Common myeloid progenitor, CD34-positive (primary cell): ENCODE results near the gene CD209.

Source experiments
- CTCF ChIA-PET: fragments of 350-600 bp; sonication (Branson Sonifier 250); formaldehyde crosslinking; loops from one replicate; lab custom pipeline; 2021; ENCODE audit warnings: antibody characterized with exemption; lab: Charles Lee
- POLR2A ChIA-PET: fragments of 350-600 bp; sonication (Branson Sonifier 250); formaldehyde crosslinking; loops from one replicate; lab custom pipeline; 2021; ENCODE audit warnings: antibody characterized with exemption; lab: Charles Lee
- DNase-seq, 3 donors: peaks; one replicate each; pipeline versions ENCODE4 v3.0.0 to v3.0.0-alpha.2; 2013
- H3K27ac ChIP-seq, 2 experiments: 1 replicate in 1 of 2; 2 replicates in 1 of 2; pipeline ENCODE4 v1.7.0; 2013; ENCODE audit warnings: inconsistent platforms in 2 of 2, low read length in 2 of 2, mild to moderate bottlenecking in 2 of 2, low read depth in 1 of 2, moderate library complexity in 1 of 2; ENCODE audit not compliant: severe bottlenecking in 2 of 2, insufficient read depth in 1 of 2, poor library complexity in 1 of 2
- H3K27me3 ChIP-seq, 5 experiments: replicated peaks in 2 of 5; 1 replicate in 3 of 5; 2 replicates in 2 of 5; pipeline versions ENCODE4 v1.6.1 to v1.7.0; 2013; ENCODE audit warnings: low read length in 4 of 5, mild to moderate bottlenecking in 2 of 5, moderate library complexity in 2 of 5, inconsistent platforms in 1 of 5; ENCODE audit not compliant: insufficient read depth in 5 of 5, control insufficient read depth in 4 of 5
- H3K36me3 ChIP-seq, 4 experiments: 1 replicate in 2 of 4; 2 replicates in 2 of 4; pipeline versions ENCODE4 v1.6.1 to v1.7.0; 2013; ENCODE audit warnings: low read length in 3 of 4, control low read depth in 1 of 4, mild to moderate bottlenecking in 1 of 4; ENCODE audit not compliant: control insufficient read depth in 4 of 4, insufficient read depth in 4 of 4
- H3K4me1 ChIP-seq, 4 experiments: 1 replicate in 3 of 4; 2 replicates in 1 of 4; pipeline versions ENCODE4 v1.6.1 to v1.7.1; 2013; ENCODE audit warnings: low read length in 3 of 4, mild to moderate bottlenecking in 3 of 4, control low read depth in 1 of 4, inconsistent platforms in 1 of 4, moderate library complexity in 1 of 4; ENCODE audit not compliant: control insufficient read depth in 4 of 4, insufficient read depth in 4 of 4; ENCODE audit errors: control extremely low read depth in 1 of 4
- H3K4me3 ChIP-seq, 7 experiments: 1 replicate in 4 of 7; 2 replicates in 3 of 7; pipeline versions ENCODE4 v1.5.1 to v1.7.0; 2013; ENCODE audit warnings: mild to moderate bottlenecking in 7 of 7, low read length in 6 of 7, moderate library complexity in 6 of 7, inconsistent platforms in 2 of 7, low read depth in 2 of 7, control low read depth in 1 of 7; ENCODE audit not compliant: insufficient read depth in 4 of 7, control insufficient read depth in 1 of 7; ENCODE audit errors: extremely low read depth in 1 of 7
- H3K9me3 ChIP-seq, 5 experiments: 1 replicate in 4 of 5; 2 replicates in 1 of 5; pipeline versions ENCODE4 v1.6.1 to v1.7.1; 2013; ENCODE audit warnings: low read length in 4 of 5, mild to moderate bottlenecking in 2 of 5, inconsistent platforms in 1 of 5, low read depth in 1 of 5, moderate library complexity in 1 of 5; ENCODE audit not compliant: control insufficient read depth in 4 of 5, insufficient read depth in 2 of 5; ENCODE audit errors: control extremely low read depth in 1 of 5
- WGBS: methylation state at CpG from one replicate; pipeline ENCODE4 v1.1.5; 2013; ENCODE audit not compliant: insufficient coverage; 5-methylcytosine and 5-hydroxymethylcytosine counted together

The CD209 gene

DNA sequence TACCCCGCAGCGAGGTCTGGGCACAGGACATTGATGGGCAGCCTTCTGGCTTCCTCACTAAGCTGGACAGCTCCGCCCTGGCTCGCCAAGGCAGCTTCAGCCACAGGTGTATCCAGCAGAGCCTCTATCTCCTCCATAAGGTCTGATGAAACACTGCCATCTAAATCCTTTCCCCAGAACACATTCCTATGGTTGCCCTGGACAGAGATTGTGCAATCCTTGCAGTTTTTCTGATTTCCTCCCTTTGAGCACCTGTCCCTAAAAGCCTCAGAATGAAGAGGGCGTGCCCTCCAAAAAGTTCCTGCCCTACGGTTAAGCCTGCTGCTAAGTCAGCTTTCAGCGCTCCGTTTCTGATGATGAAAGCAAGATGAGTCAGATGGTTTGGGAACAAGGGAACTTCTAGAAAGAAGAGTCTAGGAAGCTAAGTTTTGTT is 36.7 kb upstream of the CD209 start:
- Histone ChIP-seq H3K36me3 (no peaks in the 10 kb centered on the region), H3K27me3 (peaks cover 3 to 53% (median 26%) of the 10 kb centered on the region in 5 experiments), H3K4me3 (no peak overlapping the region), H3K27ac (no peak overlapping the region), H3K9me3 (peaks cover 0 to 10% (median 3%) of the 10 kb centered on the region in 5 experiments), H3K4me1 (peaks cover 0 to 10% (median 4%) of the 10 kb centered on the region in 4 experiments)
- ChIA-PET CTCF (interaction anchor here (2.4 kb wide), 1 partner anchor 103 kb away, joined by 8 read pairs; the partner anchor contains the start of gene TRAPPC5), POLR2A (no interaction called here)
- WGBS: 67% methylated on average over 4 of the region's 8 CpGs
- peak in 2 of 3 donors; percentile 19 to 30 for DNase-seq

DNA sequence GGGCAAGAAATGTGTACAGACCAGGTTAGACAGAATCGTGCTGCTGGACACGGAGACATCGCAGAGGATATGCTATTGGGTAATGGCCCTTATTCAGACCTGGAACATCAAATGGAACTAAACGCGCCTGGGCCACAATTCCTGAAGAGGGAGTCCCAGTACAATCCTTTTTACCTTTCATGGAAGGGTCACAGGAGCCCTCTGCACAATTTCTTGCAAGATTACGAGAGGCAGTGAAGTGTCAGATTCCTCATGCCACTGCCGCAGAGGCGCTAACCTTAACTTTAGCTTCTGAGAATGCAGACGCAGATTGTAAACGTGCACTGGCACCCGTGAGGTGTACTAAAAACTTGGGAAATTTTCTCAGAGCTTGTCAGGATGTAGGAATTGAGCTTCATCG is 33.8 kb upstream of the CD209 start:
- ChIA-PET CTCF (interaction anchor here (1.1 kb wide), 1 partner anchor 11 kb away, joined by 3 read pairs; no protein-coding TSS in a partner anchor), POLR2A (interaction anchor here (0.6 kb wide), 1 partner anchor 1429 kb away, joined by 3 read pairs; no protein-coding TSS in a partner anchor)
- Histone ChIP-seq H3K9me3 (peaks cover 0 to 10% (median 3%) of the 10 kb centered on the region in 5 experiments), H3K4me1 (no peaks in the 10 kb centered on the region), H3K36me3 (no peaks in the 10 kb centered on the region), H3K27ac (no peak overlapping the region), H3K27me3 (peaks cover 0 to 30% (median 10%) of the 10 kb centered on the region in 5 experiments), H3K4me3 (no peak overlapping the region)
- no peak for DNase-seq
- 84% methylated on average over 12 of the region's 12 CpGs for WGBS

DNA sequence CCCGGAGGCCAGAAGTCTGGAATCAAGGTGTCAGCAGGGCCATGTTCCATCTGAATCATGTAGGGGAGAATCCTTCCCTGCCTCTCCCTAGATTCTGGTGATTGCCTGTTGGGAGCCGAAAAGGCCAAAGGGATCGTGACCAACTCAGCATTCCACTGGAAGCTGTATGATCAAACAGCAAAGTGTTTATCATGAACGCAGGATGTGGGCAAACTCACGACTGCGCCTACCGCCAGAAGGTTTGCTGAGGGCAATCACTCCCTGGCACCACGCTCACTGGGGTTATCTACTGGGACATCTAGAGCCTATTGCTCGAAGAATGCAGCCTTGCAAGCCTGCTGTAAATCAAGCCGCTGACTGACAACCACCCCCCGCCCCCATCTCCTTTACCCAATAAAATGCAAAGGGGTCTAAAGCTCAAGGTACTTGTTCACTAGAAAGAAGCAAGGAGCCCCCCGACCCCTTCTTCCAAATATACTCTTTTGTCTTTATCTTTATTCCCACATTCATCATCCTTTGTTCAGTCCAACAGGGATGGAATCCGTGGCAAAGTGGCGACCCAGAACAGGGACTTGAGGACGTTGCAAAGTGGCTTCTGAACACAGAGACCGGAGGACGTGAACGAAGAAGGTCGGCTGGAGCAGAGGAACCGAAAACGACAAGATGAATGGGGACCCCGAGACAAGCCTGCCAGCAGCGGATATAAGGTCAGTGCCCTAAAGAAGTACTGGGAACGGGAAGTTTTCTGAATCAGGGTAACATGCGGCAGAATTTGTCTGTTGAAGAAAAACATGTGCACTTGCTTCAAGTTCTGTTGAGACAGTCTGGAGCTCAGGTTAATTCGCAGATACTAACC is 32.5 kb upstream of the CD209 start:
- Histone ChIP-seq H3K4me1 (no peaks in the 10 kb centered on the region), H3K27me3 (peaks cover 0 to 24% (median 9%) of the 10 kb centered on the region in 5 experiments), H3K9me3 (peaks cover 0 to 10% (median 2%) of the 10 kb centered on the region in 5 experiments), H3K36me3 (no peaks in the 10 kb centered on the region), H3K4me3 (no peak overlapping the region), H3K27ac (no peak overlapping the region)
- CTCF ChIA-PET: interaction anchor here (1.1 kb wide), 1 partner anchor 9 kb away, joined by 3 read pairs; no protein-coding TSS in a partner anchor
- POLR2A ChIA-PET: interaction anchor here (0.7 kb wide), 1 partner anchor 35 kb away, joined by 6 read pairs; no protein-coding TSS in a partner anchor
- WGBS: 93% methylated on average over 25 of the region's 26 CpGs
- DNase-seq: no peak

DNA sequence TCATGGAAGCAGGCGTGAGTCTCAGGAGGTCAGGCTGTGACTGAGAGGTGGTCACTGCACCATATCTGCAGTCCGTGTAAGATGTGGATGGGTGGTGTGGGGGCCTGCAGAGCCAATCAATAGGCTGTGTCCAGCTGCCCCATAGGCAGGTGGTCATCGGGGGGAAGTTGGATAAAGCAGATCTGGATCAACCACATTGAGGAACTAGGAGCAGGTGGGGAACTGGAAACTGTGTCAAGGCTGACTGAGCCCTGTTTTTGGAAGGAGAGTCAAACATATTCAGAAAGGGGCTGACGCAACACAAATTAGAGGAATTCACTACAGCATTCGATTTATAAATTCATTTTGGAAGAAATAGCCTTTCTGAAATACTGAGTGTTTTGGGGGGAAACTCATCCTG is 30.7 kb upstream of the CD209 start:
- Histone ChIP-seq H3K9me3 (peaks cover 0 to 9% (median 0%) of the 10 kb centered on the region in 5 experiments), H3K27me3 (peaks cover 0 to 13% (median 3%) of the 10 kb centered on the region in 5 experiments), H3K36me3 (no peaks in the 10 kb centered on the region), H3K27ac (no peak overlapping the region), H3K4me3 (no peak overlapping the region), H3K4me1 (peaks cover 0 to 1% (median under 1%) of the 10 kb centered on the region in 4 experiments)
- no peak for DNase-seq
- ChIA-PET CTCF (interaction anchor here (1.3 kb wide), 1 partner anchor 97 kb away, joined by 4 read pairs; the partner anchor contains the start of gene TRAPPC5), POLR2A (no interaction called here)
- 91% methylated on average over 4 of the region's 5 CpGs for WGBS

DNA sequence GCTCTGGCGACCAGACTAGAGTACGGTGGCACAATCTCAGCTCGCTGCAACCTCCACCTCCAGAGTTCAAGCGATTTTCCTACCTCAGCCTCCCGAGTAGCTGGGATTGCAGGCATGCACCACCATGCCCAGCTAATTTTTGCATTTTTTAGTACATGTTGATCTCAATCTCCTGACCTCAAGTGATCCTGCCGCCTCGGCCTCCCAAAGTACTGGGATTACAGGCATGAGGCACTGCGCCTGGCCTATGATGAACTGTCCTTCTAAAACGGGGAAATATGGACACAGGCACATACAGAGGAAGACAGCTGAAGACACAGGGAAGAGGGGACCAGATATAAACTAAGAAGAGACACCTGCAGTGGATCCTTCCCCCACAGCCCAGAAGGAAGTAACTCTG is 28.4 kb upstream of the CD209 start:
- Histone ChIP-seq H3K27ac (no peak overlapping the region), H3K27me3 (peaks cover 0 to 4% (median 3%) of the 10 kb centered on the region in 5 experiments), H3K4me3 (no peak overlapping the region), H3K36me3 (no peaks in the 10 kb centered on the region), H3K4me1 (peaks cover 0 to 8% (median 4%) of the 10 kb centered on the region in 4 experiments), H3K9me3 (peaks cover 0 to 9% (median 0%) of the 10 kb centered on the region in 5 experiments)
- 92% methylated on average over 9 of the region's 9 CpGs for WGBS
- ChIA-PET CTCF (interaction anchor here (0.6 kb wide), 1 partner anchor 32 kb away, joined by 3 read pairs; no protein-coding TSS in a partner anchor), POLR2A (interaction anchor here (0.7 kb wide), 1 partner anchor 118 kb away, joined by 6 read pairs; no protein-coding TSS in a partner anchor)
- DNase-seq: no peak

DNA sequence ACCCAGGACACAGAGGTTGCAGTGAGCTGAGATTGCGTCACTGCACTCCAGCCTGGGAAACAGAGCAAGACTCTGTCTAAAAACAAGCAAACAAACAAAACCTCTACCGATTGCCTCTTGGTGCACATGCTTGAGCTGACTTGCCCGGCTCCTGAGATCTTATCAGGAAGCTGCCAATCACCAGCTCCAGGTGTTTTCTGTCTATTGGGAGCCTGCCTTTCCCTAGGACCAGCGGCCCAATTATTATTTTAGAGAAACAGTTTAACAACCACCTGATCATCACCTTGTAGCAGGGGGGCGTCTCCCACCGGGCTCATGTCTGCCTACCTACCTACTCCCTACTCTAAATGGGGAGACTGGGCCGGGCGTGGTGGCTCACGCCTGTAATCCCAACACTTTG is 26.5 kb upstream of the CD209 start:
- 98% methylated on average over 8 of the region's 9 CpGs for WGBS
- Histone ChIP-seq H3K4me3 (no peak overlapping the region), H3K4me1 (peaks cover 0 to 8% (median 4%) of the 10 kb centered on the region in 4 experiments), H3K36me3 (no peaks in the 10 kb centered on the region), H3K9me3 (no peaks in the 10 kb centered on the region), H3K27ac (no peak overlapping the region), H3K27me3 (peaks cover 0 to 3% (median 0%) of the 10 kb centered on the region in 5 experiments)
- POLR2A ChIA-PET: no interaction called here
- CTCF ChIA-PET: interaction anchor here (0.7 to 1.2 kb wide), 2 partner anchors 13 to 24 kb away, joined by 3 read pairs; no protein-coding TSS in a partner anchor
- no peak for DNase-seq
